ENCODE data around the gene PARD3.
"Not testable (repeated sequence)": the region's sequence is repeated elsewhere in the genome, so short reads cannot be mapped to it uniquely, and the experiment has no call there.

PARD3 gene

GRCh38 chr10:34359435-34359813 is 455.7 kb downstream of the PARD3 start:
- no peak for DNase-seq

GRCh38 chr10:34358729-34359434 is 456.2 kb downstream of the PARD3 start:
- DNase-seq: no peak

GRCh38 chr10:34356463-34356862 is 458.6 kb downstream of the PARD3 start:
- DNase-seq: no peak

- DNase-seq: not testable (repeated sequence)
Observed at GRCh38 chr10:34353530-34353929, 461.6 kb downstream of the PARD3 start.

GRCh38 chr10:34352599-34353204 is 462.4 kb downstream of the PARD3 start:
- not testable (repeated sequence) for DNase-seq

- DNase-seq: no peak
Observed at GRCh38 chr10:34351161-34351560, 463.9 kb downstream of the PARD3 start.

- DNase-seq: no peak
Observed at GRCh38 chr10:34348917-34349485, 466.1 kb downstream of the PARD3 start.

GRCh38 chr10:34348021-34348420 is 467.1 kb downstream of the PARD3 start:
- DNase-seq: no peak

GRCh38 chr10:34347131-34347530 is 468.0 kb downstream of the PARD3 start:
- no peak for DNase-seq

GRCh38 chr10:34346516-34347100 is 468.5 kb downstream of the PARD3 start:
- DNase-seq: no peak

GRCh38 chr10:34345383-34345782 is 469.7 kb downstream of the PARD3 start:
- no peak for DNase-seq

GRCh38 chr10:34343764-34344163 is 471.3 kb downstream of the PARD3 start:
- DNase-seq: no peak

GRCh38 chr10:34341473-34341872 is 473.6 kb downstream of the PARD3 start:
- DNase-seq: no peak

- DNase-seq: no peak
Observed at GRCh38 chr10:34340934-34341333, 474.2 kb downstream of the PARD3 start.

- DNase-seq: no peak
Observed at GRCh38 chr10:34339816-34340553, 475.1 kb downstream of the PARD3 start.

- no peak for DNase-seq
Observed at GRCh38 chr10:34337917-34338316, 477.2 kb downstream of the PARD3 start.

- no peak for DNase-seq
Observed at GRCh38 chr10:34335960-34336690, 479.0 kb downstream of the PARD3 start.

GRCh38 chr10:34334908-34335307 is 480.2 kb downstream of the PARD3 start:
- DNase-seq: no peak

GRCh38 chr10:34333513-34333912 is 481.6 kb downstream of the PARD3 start:
- no peak for DNase-seq

GRCh38 chr10:34327184-34327583 is 487.9 kb downstream of the PARD3 start:
- DNase-seq: no peak

- no peak for DNase-seq
Observed at GRCh38 chr10:34323192-34323591, 491.9 kb downstream of the PARD3 start.

- DNase-seq: no peak
Observed at GRCh38 chr10:34320265-34320664, 494.8 kb downstream of the PARD3 start.

Measured in activated gamma-delta T cell treated with Interleukin-2 at 50 U/mL for 16 hours (primary cell).